A549 (cell line): ENCODE data around the gene CACNG5. TPM values are rescaled to one million over a fixed set of nuclear protein-coding genes. Genes with fewer than 3 reads are reported as not detected.

Experiments used
- ATAC-seq, 2 experiments: fragments of 200-7000 bp in 1 of 2; fragments of >200 bp in 1 of 2; cut with Nextera tagmentation in 1 of 2; cut with Tn5 transposase in 1 of 2; 3 replicates each; pipeline versions ENCODE4 v1.8.0 to v1.9.1; 2018 to 2020; ENCODE audit warnings: mild to moderate bottlenecking in 1 of 2, moderate library complexity in 1 of 2
- CTCF ChIA-PET: fragments of 300-600 bp; sonication (Branson Sonifier 250); formaldehyde crosslinking; extraction: SDS; loops from one replicate; lab custom pipeline; 2021; ENCODE audit warnings: antibody characterized with exemption, inconsistent platforms; lab: Yijun Ruan, JAX
- POLR2A ChIA-PET: fragments of 350-600 bp; formaldehyde crosslinking; extraction: SDS; loops from one replicate; lab custom pipeline; 2021; ENCODE audit warnings: antibody characterized with exemption, inconsistent platforms; lab: Yijun Ruan, JAX
- DNase-seq, 2 experiments: peaks; one replicate each; pipeline versions ENCODE4 v3.0.0 to v3.0.0-alpha.2; 2011 to 2016; ENCODE audit warnings: low read depth in 1 of 2, low spot score in 1 of 2
- FAIRE-seq: peaks from 2 replicates; lab custom pipeline; 2011; peaks lifted over from hg19 to GRCh38; lab: Jason Lieb, UNC
- H3K27ac ChIP-seq, 2 experiments: fragments of >200 bp; sonication (Bioruptor Twin); formaldehyde crosslinking; 3 replicates each; pipeline ENCODE4 v1.5.1; 2016 to 2017
- H3K4me1 ChIP-seq: fragments of >200 bp; sonication (Bioruptor Twin); formaldehyde crosslinking; 3 replicates; pipeline ENCODE4 v1.6.1; 2016
- H3K4me2 ChIP-seq: fragments of >200 bp; sonication (Bioruptor Twin); formaldehyde crosslinking; 3 replicates; pipeline ENCODE4 v1.6.1; 2016
- H3K4me3 ChIP-seq: fragments of >200 bp; sonication (Bioruptor Twin); formaldehyde crosslinking; 3 replicates; pipeline ENCODE4 v1.5.1; 2016
- H3K9me3 ChIP-seq: fragments of >200 bp; sonication (Bioruptor Twin); formaldehyde crosslinking; 3 replicates; pipeline ENCODE4 v1.6.1; 2016
- CEBPB ChIP-seq, 2 experiments: fragments of >200 bp in 1 of 2; sonication (Bioruptor Twin) in 1 of 2; formaldehyde crosslinking in 1 of 2; IDR thresholded peaks; 2 replicates each; pipeline ENCODE4 v1.6.1; 2012 to 2016
- CHD2 ChIP-seq: fragments of 150-350 bp; IDR thresholded peaks from 2 replicates; pipeline ENCODE4 v1.6.1; 2014; ENCODE audit warnings: low read length; ENCODE audit not compliant: partially characterized antibody
- EHF ChIP-seq: fragments of 250-450 bp; sonication (Bioruptor Pico); IDR thresholded peaks from 2 replicates; pipeline ENCODE4 v1.5.0; 2020; ENCODE audit warnings: mild to moderate bottlenecking
- FOSB ChIP-seq: fragments of 250-450 bp; sonication (Bioruptor Pico); IDR thresholded peaks from 2 replicates; pipeline ENCODE4 v1.5.0; 2020; ENCODE audit warnings: mild to moderate bottlenecking, moderate library complexity
- HDAC2 ChIP-seq: fragments of 200-600 bp; sonication (generic); IDR thresholded peaks from 2 replicates; pipeline ENCODE4 v1.6.1; 2016
- HOXA7 ChIP-seq: fragments of 250-450 bp; sonication (Bioruptor Pico); IDR thresholded peaks from 2 replicates; pipeline ENCODE4 v1.5.0; 2020; ENCODE audit warnings: mild to moderate bottlenecking, moderate library complexity
- JUNB ChIP-seq: fragments of >200 bp; sonication (Bioruptor Twin); formaldehyde crosslinking; IDR thresholded peaks from 2 replicates; pipeline ENCODE4 v1.6.1; 2016
- KDM5A ChIP-seq: fragments of 200-600 bp; sonication (generic); IDR thresholded peaks from 2 replicates; pipeline ENCODE4 v1.6.1; 2016; ENCODE audit warnings: antibody characterized with exemption, mild to moderate bottlenecking
- MAFK ChIP-seq: fragments of 450-650 bp; IDR thresholded peaks from 2 replicates; pipeline ENCODE4 v1.6.1; 2014; ENCODE audit not compliant: partially characterized antibody
- NR3C1 ChIP-seq: fragments of >200 bp; sonication (Bioruptor Twin); formaldehyde crosslinking; IDR thresholded peaks from 3 replicates; pipeline ENCODE4 v1.6.1; 2017
- POLR2A ChIP-seq: IDR thresholded peaks from 2 replicates; pipeline ENCODE4 v1.6.1; 2012; ENCODE audit warnings: mild to moderate bottlenecking, low read length
- RNF2 ChIP-seq: fragments of 200-600 bp; sonication (generic); IDR thresholded peaks from 2 replicates; pipeline ENCODE4 v1.6.1; 2016; ENCODE audit warnings: low read depth, mild to moderate bottlenecking, antibody characterized with exemption, moderate library complexity, borderline replicate concordance
- TFCP2L1 ChIP-seq: fragments of 250-450 bp; sonication (Bioruptor Pico); IDR thresholded peaks from 2 replicates; pipeline ENCODE4 v1.5.0; 2021; ENCODE audit warnings: mild to moderate bottlenecking
- ZSCAN20 ChIP-seq: fragments of 250-450 bp; sonication (Bioruptor Pico); IDR thresholded peaks from 2 replicates; pipeline ENCODE4 v1.8.0; 2022; ENCODE audit warnings: mild to moderate bottlenecking, moderate library complexity
- WGBS: methylation state at CpG from one replicate; pipeline ENCODE4 v1.1.6; 2017; ENCODE audit errors: missing lambda C conversion rate; 5-methylcytosine and 5-hydroxymethylcytosine counted together
- polyA plus RNA-seq, 4 experiments: library from polyadenylated mRNA; depleted of rRNA in 3 of 4; stranded (reverse); fragments of >200 nt; fragmentation: RNase III in 1 of 4; extraction: RNeasy Plus Mini Kit Qiagen cat#74134 plus additional on column Dnase treatment in 1 of 4; gene quantifications; 2 replicates in 3 of 4; 3 replicates in 1 of 4; pipeline ENCODE4 v1.2.3, GENCODE V29; 2011 to 2017
- TF ChIP-seq, protein P1 (sequence below): fragments of 450-650 bp; IDR thresholded peaks from 2 replicates; pipeline ENCODE4 v1.6.1; 2014; ENCODE audit warnings: antibody characterized with exemption
- TF ChIP-seq, protein P2 (sequence below): fragments of >200 bp; sonication (Bioruptor Twin); formaldehyde crosslinking; IDR thresholded peaks from 3 replicates; pipeline ENCODE4 v1.6.1; 2016
- TF ChIP-seq, protein P3 (sequence below): fragments of 150-350 bp; IDR thresholded peaks from 2 replicates; pipeline ENCODE4 v1.6.1; 2014; ENCODE audit warnings: low read depth, mild to moderate bottlenecking, low read length
- TF ChIP-seq, protein P4 (sequence below): fragments of 250-450 bp; sonication (Bioruptor Pico); IDR thresholded peaks from 2 replicates; pipeline ENCODE4 v1.5.0; 2021; ENCODE audit warnings: mild to moderate bottlenecking, moderate library complexity, borderline replicate concordance
- TF ChIP-seq, protein P5 (sequence below): IDR thresholded peaks from 2 replicates; pipeline ENCODE4 v1.6.1; 2012
- TF ChIP-seq, protein P6 (sequence below): fragments of >200 bp; sonication (Bioruptor Twin); formaldehyde crosslinking; IDR thresholded peaks from 3 replicates; pipeline ENCODE4 v1.5.1; 2016

CACNG5 gene
- polyA plus RNA-seq, 2 of the 4 experiments (the other 2 are of a cell fraction) = 0.09 TPM; not detected in 1

DNA sequence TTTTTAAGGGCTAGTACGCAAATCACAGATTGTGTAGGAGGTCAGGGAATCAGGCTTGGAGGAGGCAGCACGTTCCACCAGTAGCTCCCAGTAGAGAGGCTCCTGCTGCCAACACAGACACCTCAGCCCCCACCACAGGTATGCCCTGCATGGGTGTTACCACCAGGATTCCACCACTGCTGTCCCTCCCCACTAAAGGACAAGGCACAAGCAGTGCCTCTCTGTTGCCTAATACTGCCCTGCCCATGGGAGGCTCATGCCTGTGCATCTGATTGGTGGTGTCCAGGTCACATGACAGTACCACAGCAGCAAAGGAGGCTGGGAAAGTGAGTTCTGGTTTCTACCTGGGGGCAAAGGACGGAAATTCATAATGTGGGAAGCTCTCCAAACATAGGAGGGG lies 96.0 kb downstream of the CACNG5 start:
- TF ChIP-seq POLR2A (no peak), JUNB (no peak), TFCP2L1 (CRISPR knock-in tag) (no peak), CEBPB (IDR thresholded peaks at IDR 0.05) (peak in 1 of 2 experiments; percentile 50; a peak in 2 of 4 replicates), RNF2 (no peak)
- TF ChIP-seq, protein P1, sequence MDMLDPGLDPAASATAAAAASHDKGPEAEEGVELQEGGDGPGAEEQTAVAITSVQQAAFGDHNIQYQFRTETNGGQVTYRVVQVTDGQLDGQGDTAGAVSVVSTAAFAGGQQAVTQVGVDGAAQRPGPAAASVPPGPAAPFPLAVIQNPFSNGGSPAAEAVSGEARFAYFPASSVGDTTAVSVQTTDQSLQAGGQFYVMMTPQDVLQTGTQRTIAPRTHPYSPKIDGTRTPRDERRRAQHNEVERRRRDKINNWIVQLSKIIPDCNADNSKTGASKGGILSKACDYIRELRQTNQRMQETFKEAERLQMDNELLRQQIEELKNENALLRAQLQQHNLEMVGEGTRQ = peak; percentile 69
- TF ChIP-seq, protein P2, sequence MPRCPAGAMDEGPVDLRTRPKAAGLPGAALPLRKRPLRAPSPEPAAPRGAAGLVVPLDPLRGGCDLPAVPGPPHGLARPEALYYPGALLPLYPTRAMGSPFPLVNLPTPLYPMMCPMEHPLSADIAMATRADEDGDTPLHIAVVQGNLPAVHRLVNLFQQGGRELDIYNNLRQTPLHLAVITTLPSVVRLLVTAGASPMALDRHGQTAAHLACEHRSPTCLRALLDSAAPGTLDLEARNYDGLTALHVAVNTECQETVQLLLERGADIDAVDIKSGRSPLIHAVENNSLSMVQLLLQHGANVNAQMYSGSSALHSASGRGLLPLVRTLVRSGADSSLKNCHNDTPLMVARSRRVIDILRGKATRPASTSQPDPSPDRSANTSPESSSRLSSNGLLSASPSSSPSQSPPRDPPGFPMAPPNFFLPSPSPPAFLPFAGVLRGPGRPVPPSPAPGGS = no peak
- TF ChIP-seq, protein P3, sequence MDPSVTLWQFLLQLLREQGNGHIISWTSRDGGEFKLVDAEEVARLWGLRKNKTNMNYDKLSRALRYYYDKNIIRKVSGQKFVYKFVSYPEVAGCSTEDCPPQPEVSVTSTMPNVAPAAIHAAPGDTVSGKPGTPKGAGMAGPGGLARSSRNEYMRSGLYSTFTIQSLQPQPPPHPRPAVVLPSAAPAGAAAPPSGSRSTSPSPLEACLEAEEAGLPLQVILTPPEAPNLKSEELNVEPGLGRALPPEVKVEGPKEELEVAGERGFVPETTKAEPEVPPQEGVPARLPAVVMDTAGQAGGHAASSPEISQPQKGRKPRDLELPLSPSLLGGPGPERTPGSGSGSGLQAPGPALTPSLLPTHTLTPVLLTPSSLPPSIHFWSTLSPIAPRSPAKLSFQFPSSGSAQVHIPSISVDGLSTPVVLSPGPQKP = no peak
- TF ChIP-seq, protein P4, sequence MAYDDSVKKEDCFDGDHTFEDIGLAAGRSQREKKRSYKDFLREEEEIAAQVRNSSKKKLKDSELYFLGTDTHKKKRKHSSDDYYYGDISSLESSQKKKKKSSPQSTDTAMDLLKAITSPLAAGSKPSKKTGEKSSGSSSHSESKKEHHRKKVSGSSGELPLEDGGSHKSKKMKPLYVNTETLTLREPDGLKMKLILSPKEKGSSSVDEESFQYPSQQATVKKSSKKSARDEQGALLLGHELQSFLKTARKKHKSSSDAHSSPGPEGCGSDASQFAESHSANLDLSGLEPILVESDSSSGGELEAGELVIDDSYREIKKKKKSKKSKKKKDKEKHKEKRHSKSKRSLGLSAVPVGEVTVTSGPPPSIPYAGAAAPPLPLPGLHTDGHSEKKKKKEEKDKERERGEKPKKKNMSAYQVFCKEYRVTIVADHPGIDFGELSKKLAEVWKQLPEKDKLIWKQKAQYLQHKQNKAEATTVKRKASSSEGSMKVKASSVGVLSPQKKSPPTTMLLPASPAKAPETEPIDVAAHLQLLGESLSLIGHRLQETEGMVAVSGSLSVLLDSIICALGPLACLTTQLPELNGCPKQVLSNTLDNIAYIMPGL = no peak
- TF ChIP-seq, all 56 proteins: peak for 2
- Histone ChIP-seq H3K4me3 (no peak overlapping the region), H3K4me2 (peak overlapping the region; percentile 18; the same call in 1 of the 3 replicates), H3K4me1 (no peaks in the 10 kb centered on the region), H3K27ac (no peak overlapping the region), H3K9me3 (peaks cover 7% of the 10 kb centered on the region; the same call in 1 of the 3 replicates)
- peak in 1 of 2 experiments; percentile 48 for DNase-seq
- 36% methylated on average over 3 of the region's 3 CpGs for WGBS
- CTCF ChIA-PET = interaction anchor here (1.0 to 4.7 kb wide), 7 partner anchors 10 to 25 kb away, joined by 4 to 22 read pairs (median 5); no protein-coding TSS in a partner anchor
- peak; percentile 61 to 80; a peak in 4 of 6 replicates for ATAC-seq
- no peak for FAIRE-seq
- POLR2A ChIA-PET = no interaction called here

DNA sequence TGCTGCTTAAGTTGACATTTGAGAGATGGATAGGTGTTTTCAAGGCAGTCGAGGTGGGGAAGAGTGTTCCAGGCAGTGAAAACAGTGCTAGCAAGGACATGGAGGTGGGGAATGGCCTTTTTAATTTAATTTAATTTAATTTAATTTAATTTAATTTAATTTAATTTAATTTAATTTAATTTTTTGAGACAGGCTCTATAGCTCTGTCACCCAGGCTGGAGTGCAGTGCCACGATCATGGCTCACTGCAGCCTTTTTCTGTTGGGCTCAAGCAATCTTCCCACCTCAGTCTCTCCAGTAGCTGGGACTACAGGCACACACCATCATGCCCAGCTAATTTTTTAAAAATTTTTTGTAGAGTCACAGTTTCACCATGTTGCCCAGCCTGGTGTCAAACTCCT lies 97.4 kb downstream of the CACNG5 start:
- FAIRE-seq (no peak), ATAC-seq (no peak), DNase-seq (no peak)
- H3K4me3 ChIP-seq = no peak overlapping the region
- no peaks in the 10 kb centered on the region for H3K4me1 ChIP-seq
- ChIA-PET CTCF (interaction anchor here (4.7 kb wide), 1 partner anchor 17 kb away, joined by 22 read pairs; no protein-coding TSS in a partner anchor), POLR2A (no interaction called here)
- H3K4me2 ChIP-seq = no peak overlapping the region
- no peak overlapping the region for H3K27ac ChIP-seq
- WGBS = 34% methylated on average over 2 of the region's 2 CpGs
- TF ChIP-seq EHF (no peak), MAFK (no peak), FOSB (no peak), ZSCAN20 (CRISPR knock-in tag) (no peak), KDM5A (no peak), CHD2 (no peak), NR3C1 (no peak), TFCP2L1 (CRISPR knock-in tag) (no peak), HOXA7 (CRISPR knock-in tag) (no peak), HDAC2 (no peak)
- TF ChIP-seq, protein P5, sequence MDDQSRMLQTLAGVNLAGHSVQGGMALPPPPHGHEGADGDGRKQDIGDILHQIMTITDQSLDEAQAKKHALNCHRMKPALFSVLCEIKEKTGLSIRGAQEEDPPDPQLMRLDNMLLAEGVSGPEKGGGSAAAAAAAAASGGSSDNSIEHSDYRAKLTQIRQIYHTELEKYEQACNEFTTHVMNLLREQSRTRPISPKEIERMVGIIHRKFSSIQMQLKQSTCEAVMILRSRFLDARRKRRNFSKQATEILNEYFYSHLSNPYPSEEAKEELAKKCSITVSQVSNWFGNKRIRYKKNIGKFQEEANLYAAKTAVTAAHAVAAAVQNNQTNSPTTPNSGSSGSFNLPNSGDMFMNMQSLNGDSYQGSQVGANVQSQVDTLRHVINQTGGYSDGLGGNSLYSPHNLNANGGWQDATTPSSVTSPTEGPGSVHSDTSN = no peak
- TF ChIP-seq, protein P6, sequence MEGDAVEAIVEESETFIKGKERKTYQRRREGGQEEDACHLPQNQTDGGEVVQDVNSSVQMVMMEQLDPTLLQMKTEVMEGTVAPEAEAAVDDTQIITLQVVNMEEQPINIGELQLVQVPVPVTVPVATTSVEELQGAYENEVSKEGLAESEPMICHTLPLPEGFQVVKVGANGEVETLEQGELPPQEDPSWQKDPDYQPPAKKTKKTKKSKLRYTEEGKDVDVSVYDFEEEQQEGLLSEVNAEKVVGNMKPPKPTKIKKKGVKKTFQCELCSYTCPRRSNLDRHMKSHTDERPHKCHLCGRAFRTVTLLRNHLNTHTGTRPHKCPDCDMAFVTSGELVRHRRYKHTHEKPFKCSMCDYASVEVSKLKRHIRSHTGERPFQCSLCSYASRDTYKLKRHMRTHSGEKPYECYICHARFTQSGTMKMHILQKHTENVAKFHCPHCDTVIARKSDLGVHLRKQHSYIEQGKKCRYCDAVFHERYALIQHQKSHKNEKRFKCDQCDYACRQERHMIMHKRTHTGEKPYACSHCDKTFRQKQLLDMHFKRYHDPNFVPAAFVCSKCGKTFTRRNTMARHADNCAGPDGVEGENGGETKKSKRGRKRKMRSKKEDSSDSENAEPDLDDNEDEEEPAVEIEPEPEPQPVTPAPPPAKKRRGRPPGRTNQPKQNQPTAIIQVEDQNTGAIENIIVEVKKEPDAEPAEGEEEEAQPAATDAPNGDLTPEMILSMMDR = no peak
- TF ChIP-seq, protein P4 = no peak
- TF ChIP-seq, all 56 proteins: peak for 0
- H3K9me3 ChIP-seq = peaks cover 7% of the 10 kb centered on the region; the same call in 1 of the 3 replicates
